NCI-H1694 (cell line): Measurements from ENCODE around the gene ETFBKMT.
"Not testable (repeated sequence)": the region's sequence is repeated elsewhere in the genome, so short reads cannot be mapped to it uniquely, and the experiment has no call there.

Experiments
- DNase-seq: peaks from one replicate; lab custom pipeline; 2025; lab: John Stamatoyannopoulos, UW

ETFBKMT gene

GRCh38 chr12:31718542-31719198, 59.2 kb downstream of the ETFBKMT start:
- DNase-seq, result not testable (repeated sequence)

GRCh38 chr12:31722580-31722979, 63.1 kb downstream of the ETFBKMT start:
- no peak for DNase-seq
